HEK293 (cell line): ENCODE data around the gene BRDT.
A peak's percentile ranks its signal among the peaks of the same experiment; 100 is the strongest.

Source experiments
- CTCF ChIA-PET: fragments of 350-600 bp; formaldehyde crosslinking; extraction: SDS; loops from one replicate; lab custom pipeline; 2021; ENCODE audit warnings: antibody characterized with exemption; lab: Yijun Ruan, JAX
- POLR2A ChIA-PET: fragments of 300-600 bp; formaldehyde crosslinking; extraction: SDS; loops from one replicate; lab custom pipeline; 2020; ENCODE audit warnings: antibody characterized with exemption, inconsistent platforms; lab: Yijun Ruan, JAX
- H3K27ac ChIP-seq: fragments of 200-500 bp; sonication (Bioruptor generic); 2 replicates; pipeline ENCODE4 v1.5.1; 2014; ENCODE audit warnings: low read depth, low read length, control low read depth, inconsistent platforms; ENCODE audit errors: extremely low read depth
- H3K36me3 ChIP-seq, 2 experiments: fragments of 200-500 bp in 1 of 2; sonication (Bioruptor generic) in 1 of 2; 1 replicate in 1 of 2; 2 replicates in 1 of 2; pipeline ENCODE4 v1.5.1; 2014 to 2017; ENCODE audit warnings: inconsistent platforms in 2 of 2, low read length in 2 of 2; ENCODE audit not compliant: control insufficient read depth in 2 of 2, insufficient read depth in 1 of 2
- H3K4me1 ChIP-seq: fragments of 200-500 bp; sonication (Bioruptor generic); 2 replicates; pipeline ENCODE4 v1.5.1; 2014; ENCODE audit warnings: mild to moderate bottlenecking, low read length, inconsistent platforms; ENCODE audit not compliant: control insufficient read depth, insufficient read depth
- H3K4me3 ChIP-seq: 2 replicates; pipeline ENCODE4 v1.5.1; 2011; ENCODE audit warnings: low read depth, mild to moderate bottlenecking, control low read depth, low read length, moderate library complexity
- H3K9me3 ChIP-seq: fragments of 200-500 bp; sonication (Bioruptor generic); 2 replicates; pipeline ENCODE4 v1.5.1; 2014; ENCODE audit warnings: low read depth, low read length, inconsistent platforms; ENCODE audit not compliant: control insufficient read depth, insufficient read depth
- GLIS1 ChIP-seq: fragments of 450-650 bp; formaldehyde crosslinking; IDR thresholded peaks from 2 replicates; pipeline ENCODE4 v1.5.1; 2016; ENCODE audit warnings: missing biosample characterization, missing genetic modification characterization
- GLIS2 ChIP-seq: fragments of 450-650 bp; formaldehyde crosslinking; IDR thresholded peaks from 2 replicates; pipeline ENCODE4 v1.5.1; 2016; ENCODE audit warnings: missing biosample characterization, missing genetic modification characterization
- HOXD13 ChIP-seq: sonication (generic); formaldehyde crosslinking; IDR thresholded peaks from 2 replicates; pipeline ENCODE4 v1.8.0; 2022; ENCODE audit warnings: missing genetic modification reagents, borderline replicate concordance
- KLF17 ChIP-seq: fragments of 450-650 bp; formaldehyde crosslinking; IDR thresholded peaks from 2 replicates; pipeline ENCODE4 v1.5.1; 2016; ENCODE audit warnings: missing biosample characterization, missing genetic modification characterization
- PRDM1 ChIP-seq: fragments of 450-650 bp; formaldehyde crosslinking; IDR thresholded peaks from 2 replicates; pipeline ENCODE4; 2016; ENCODE audit warnings: missing biosample characterization, missing genetic modification characterization
- PRDM10 ChIP-seq: fragments of 450-650 bp; formaldehyde crosslinking; IDR thresholded peaks from 2 replicates; pipeline ENCODE4 v1.5.1; 2016; ENCODE audit warnings: missing biosample characterization, missing genetic modification characterization
- SETDB1 ChIP-seq: IDR thresholded peaks from one replicate; pipeline ENCODE4 v1.6.1; 2017; ENCODE audit warnings: mild to moderate bottlenecking, low read length, moderate library complexity, mixed read lengths; ENCODE audit not compliant: insufficient read length
- ZBTB7A ChIP-seq: fragments of 450-650 bp; formaldehyde crosslinking; IDR thresholded peaks from 2 replicates; pipeline ENCODE4 v1.5.1; 2016; ENCODE audit warnings: low read depth, missing biosample characterization, missing genetic modification characterization
- ZNF112 ChIP-seq: fragments of 450-650 bp; formaldehyde crosslinking; IDR thresholded peaks from 2 replicates; pipeline ENCODE4 v1.5.0; 2017; ENCODE audit warnings: missing biosample characterization, missing genetic modification characterization
- ZNF114 ChIP-seq: fragments of 450-650 bp; formaldehyde crosslinking; IDR thresholded peaks from 2 replicates; pipeline ENCODE4 v1.5.0; 2017; ENCODE audit warnings: missing biosample characterization, missing genetic modification characterization
- ZNF324 ChIP-seq: fragments of 450-650 bp; formaldehyde crosslinking; IDR thresholded peaks from 2 replicates; pipeline ENCODE4 v1.5.1; 2016; ENCODE audit warnings: missing biosample characterization, missing genetic modification characterization
- ZNF335 ChIP-seq: fragments of 450-650 bp; formaldehyde crosslinking; conservative IDR thresholded peaks from 2 replicates; pipeline ENCODE4 v1.5.1; 2016; ENCODE audit warnings: missing biosample characterization, missing genetic modification characterization
- ZNF394 ChIP-seq: fragments of 450-650 bp; formaldehyde crosslinking; IDR thresholded peaks from 2 replicates; pipeline ENCODE4 v1.5.1; 2016; ENCODE audit warnings: missing biosample characterization, missing genetic modification characterization, mild to moderate bottlenecking, moderate library complexity, borderline replicate concordance
- ZNF398 ChIP-seq: fragments of 450-650 bp; formaldehyde crosslinking; IDR thresholded peaks from 2 replicates; pipeline ENCODE4 v1.5.1; 2017; ENCODE audit warnings: missing biosample characterization, missing genetic modification characterization
- ZNF426 ChIP-seq: fragments of 450-650 bp; formaldehyde crosslinking; IDR thresholded peaks from 2 replicates; pipeline ENCODE4 v1.5.1; 2017; ENCODE audit warnings: missing biosample characterization, missing genetic modification characterization, mild to moderate bottlenecking, inconsistent platforms, moderate library complexity
- ZNF510 ChIP-seq: fragments of 450-650 bp; formaldehyde crosslinking; IDR thresholded peaks from 2 replicates; pipeline ENCODE4 v1.5.1; 2018; ENCODE audit warnings: mild to moderate bottlenecking, missing genetic modification characterization, missing biosample characterization; ENCODE audit not compliant: insufficient replicate concordance
- ZNF580 ChIP-seq: fragments of 450-650 bp; formaldehyde crosslinking; IDR thresholded peaks from 2 replicates; pipeline ENCODE4 v1.5.1; 2016; ENCODE audit warnings: missing biosample characterization, missing genetic modification characterization
- ZNF747 ChIP-seq: fragments of 450-650 bp; formaldehyde crosslinking; IDR thresholded peaks from 2 replicates; pipeline ENCODE4 v1.5.1; 2016; ENCODE audit warnings: missing biosample characterization, missing genetic modification characterization
- ZNF830 ChIP-seq: fragments of 450-650 bp; IDR thresholded peaks from 2 replicates; pipeline ENCODE4 v1.5.0; 2018; ENCODE audit warnings: missing biosample characterization, missing genetic modification characterization, low read depth, mild to moderate bottlenecking, moderate library complexity

Gene BRDT

GRCh38 chr1:91928026-91928425 lies 21.2 kb upstream of the BRDT start:
- Histone ChIP-seq H3K4me1 (no peaks in the 10 kb centered on the region), H3K36me3 (no peaks in the 10 kb centered on the region), H3K4me3 (no peak overlapping the region), H3K9me3 (no peaks in the 10 kb centered on the region), H3K27ac (no peak overlapping the region)
- TF ChIP-seq GLIS1 (tag by site-specific recombination) (no peak), ZNF394 (no peak), ZNF112 (tag by site-specific recombination) (no peak), SETDB1 (no peak), KLF17 (no peak), ZNF830 (tag by site-specific recombination) (no peak), PRDM1 (tag by site-specific recombination) (no peak), ZNF324 (tag by site-specific recombination) (no peak), HOXD13 (CRISPR knock-in tag) (no peak), ZNF335 (tag by site-specific recombination) (no peak), GLIS2 (tag by site-specific recombination) (no peak), ZNF114 (no peak), ZNF510 (tag by site-specific recombination) (no peak), ZNF426 (no peak), ZBTB7A (tag by site-specific recombination) (no peak), ZNF580 (no peak), ZNF747 (tag by site-specific recombination) (no peak)
- CTCF ChIA-PET, result interaction anchor here (0.5 to 5.0 kb wide), 20 partner anchors 11 to 1795 kb away, joined by 3 to 23 read pairs (median 4); partner anchors contain the start of genes HFM1 and TGFBR3
- POLR2A ChIA-PET, result no interaction called here

GRCh38 chr1:91929250-91929649 lies 20.0 kb upstream of the BRDT start:
- H3K36me3 ChIP-seq, result no peaks in the 10 kb centered on the region
- H3K9me3 ChIP-seq, result no peaks in the 10 kb centered on the region
- CTCF ChIA-PET, result interaction anchor here (0.6 to 5.0 kb wide), 10 partner anchors 67 to 889 kb away, joined by 3 to 23 read pairs (median 5); no protein-coding TSS in a partner anchor
- H3K4me1 ChIP-seq, result no peaks in the 10 kb centered on the region
- no peak for TF ChIP-seq ZNF398 (tag by site-specific recombination)
- TF ChIP-seq PRDM10 (tag by site-specific recombination), result peak; percentile 24; the same call in 1 of the 2 replicates
- H3K4me3 ChIP-seq, result no peak overlapping the region
- POLR2A ChIA-PET, result no interaction called here
- H3K27ac ChIP-seq, result no peak overlapping the region
